K562 treated with DMSO at 1 percent for 48 hours (cell line): ENCODE measurements around the gene PRDX4. TPM values are rescaled to one million over a fixed set of nuclear protein-coding genes. Genes with fewer than 3 reads are reported as not detected.

Source experiments
- total RNA-seq: library from RNA; unstranded; fragments of 300-600 nt; gene quantifications from 2 replicates; pipeline ENCODE4 v1.2.3, GENCODE V29; 2022; ENCODE audit warnings: low replicate concordance; ENCODE audit errors: extremely low read depth

Gene PRDX4
- total RNA-seq: not detected in 2 replicates

GRCh38 chrX:23667239-23668177 is at the start of gene PRDX4:
PRDX4 (plus strand) TSS chrX:23667493; CDS start chrX:23667571, 78 bp downstream.

Other genes starting within 250 kb of the PRDX4 start
- not detected in 2 replicates for gene ACOT9, start 75.8 kb downstream of the PRDX4 start, total RNA-seq
- gene SAT1, start 115.7 kb downstream of the PRDX4 start, total RNA-seq: not detected in 2 replicates
- not detected in 2 replicates for gene APOO, start 240.4 kb downstream of the PRDX4 start, total RNA-seq
- gene CXorf58, start 240.5 kb downstream of the PRDX4 start, total RNA-seq: not detected in 2 replicates